H1 (cell line): ENCODE results near the gene TRIM67. TPM values are rescaled to one million over a fixed set of nuclear protein-coding genes. Genes with fewer than 3 reads are reported as not detected.

Source experiments
- CTCF ChIA-PET: fragments of 300-600 bp; sonication (Branson Sonifier 250); formaldehyde crosslinking; loops from one replicate; lab custom pipeline; 2021; ENCODE audit not compliant: partially characterized antibody; lab: Charles Lee
- POLR2A ChIA-PET: fragments of 300-600 bp; sonication (Branson Sonifier 250); formaldehyde crosslinking; loops from one replicate; lab custom pipeline; 2021; ENCODE audit warnings: inconsistent platforms; ENCODE audit not compliant: partially characterized antibody; lab: Charles Lee
- DNase-seq, 2 experiments: peaks; one replicate each; pipeline versions ENCODE4 v3.0.0 to v3.0.0-alpha.2; 2010 to 2022; ENCODE audit warnings: low spot score in 2 of 2, low read depth in 1 of 2, mixed read lengths in 1 of 2
- FAIRE-seq: peaks from 2 replicates; lab custom pipeline; 2011; peaks lifted over from hg19 to GRCh38; lab: Jason Lieb, UNC
- H2AFZ ChIP-seq: 2 replicates; pipeline ENCODE4 v1.8.1; 2012; ENCODE audit warnings: low read length, inconsistent platforms
- H2AK5ac ChIP-seq: 2 replicates; pipeline ENCODE4 v1.6.1; 2013; ENCODE audit warnings: low read depth, low read length
- H2BK120ac ChIP-seq: replicated peaks from 2 replicates; pipeline ENCODE3; 2013; ENCODE audit warnings: low read depth, low read length, inconsistent platforms
- H2BK12ac ChIP-seq: 2 replicates; pipeline ENCODE4 v1.6.1; 2013; ENCODE audit warnings: low read depth, low read length
- H2BK15ac ChIP-seq: 2 replicates; pipeline ENCODE4 v1.6.1; 2013; ENCODE audit warnings: low read length
- H2BK20ac ChIP-seq: 2 replicates; pipeline ENCODE4 v1.6.1; 2013; ENCODE audit warnings: low read length
- H2BK5ac ChIP-seq: 2 replicates; pipeline ENCODE4 v1.6.1; 2013; ENCODE audit warnings: low read depth, low read length
- H3K14ac ChIP-seq: 2 replicates; pipeline ENCODE4 v1.6.1; 2013; ENCODE audit warnings: inconsistent platforms; ENCODE audit not compliant: insufficient read length
- H3K18ac ChIP-seq: 2 replicates; pipeline ENCODE4 v1.6.1; 2013; ENCODE audit warnings: low read length; ENCODE audit errors: extremely low read depth
- H3K23ac ChIP-seq: 2 replicates; pipeline ENCODE4 v1.6.1; 2013; ENCODE audit warnings: inconsistent platforms; ENCODE audit not compliant: insufficient read length
- H3K23me2 ChIP-seq: 2 replicates; pipeline ENCODE4 v1.6.1; 2013; ENCODE audit warnings: low read depth, low read length
- H3K27ac ChIP-seq: 2 replicates; pipeline ENCODE4 v1.6.1; 2011; ENCODE audit warnings: low read depth, low read length, inconsistent platforms
- H3K27me3 ChIP-seq, 4 experiments: replicated peaks in 1 of 4; 1 replicate in 1 of 4; 2 replicates in 3 of 4; pipeline versions ENCODE4 v1.6.1 to v1.8.1; 2011 to 2013; ENCODE audit warnings: low read length in 3 of 4, mild to moderate bottlenecking in 3 of 4, inconsistent platforms in 2 of 4, mixed read lengths in 2 of 4, moderate library complexity in 1 of 4; ENCODE audit not compliant: control insufficient read depth in 3 of 4, insufficient read depth in 3 of 4; ENCODE audit errors: extremely low read depth in 1 of 4
- H3K36me3 ChIP-seq, 4 experiments: 2 replicates each; pipeline versions ENCODE4 v1.6.1 to v1.8.1; 2011 to 2013; ENCODE audit warnings: mild to moderate bottlenecking in 4 of 4, low read length in 3 of 4, moderate library complexity in 2 of 4, control low read depth in 1 of 4, inconsistent platforms in 1 of 4; ENCODE audit not compliant: insufficient read depth in 4 of 4, control insufficient read depth in 2 of 4
- H3K4ac ChIP-seq: replicated peaks from 2 replicates; pipeline ENCODE3; 2013; ENCODE audit warnings: low read length, low read depth, mixed read lengths, inconsistent platforms; ENCODE audit not compliant: insufficient read length
- H3K4me1 ChIP-seq, 4 experiments: replicated peaks in 1 of 4; 1 replicate in 1 of 4; 2 replicates in 3 of 4; pipeline versions ENCODE4 v1.6.1 to v1.8.1; 2011 to 2013; ENCODE audit warnings: low read length in 3 of 4, inconsistent platforms in 2 of 4, mixed read lengths in 1 of 4; ENCODE audit not compliant: insufficient read depth in 4 of 4, control insufficient read depth in 3 of 4
- H3K4me2 ChIP-seq, 2 experiments: 2 replicates each; pipeline versions ENCODE4 v1.6.1 to v1.8.1; 2011 to 2013; ENCODE audit warnings: low read depth in 2 of 2, low read length in 2 of 2, control low read depth in 1 of 2, inconsistent platforms in 1 of 2, mild to moderate bottlenecking in 1 of 2; ENCODE audit not compliant: insufficient read depth in 1 of 2
- H3K4me3 ChIP-seq, 4 experiments: fragments of 200-600, 300-600 bp in 1 of 4; sonication (generic), shearing (Covaris generic), sonication (Bioruptor Twin) in 1 of 4; 2 replicates each; pipeline versions ENCODE4 v1.5.1 to v1.8.1; 2011 to 2016; ENCODE audit warnings: low read length in 4 of 4, low read depth in 3 of 4, control low read depth in 2 of 4, inconsistent platforms in 2 of 4, mild to moderate bottlenecking in 2 of 4, mixed read lengths in 1 of 4, moderate library complexity in 1 of 4; ENCODE audit not compliant: insufficient read depth in 2 of 4; ENCODE audit errors: extremely low read depth in 1 of 4
- H3K56ac ChIP-seq: replicated peaks from 2 replicates; pipeline ENCODE3; 2013; ENCODE audit warnings: low read depth, mild to moderate bottlenecking, mixed read lengths, low read length, inconsistent platforms; ENCODE audit not compliant: insufficient read length
- H3K79me1 ChIP-seq: 2 replicates; pipeline ENCODE4 v1.6.1; 2013; ENCODE audit warnings: low read depth, low read length, control low read depth
- H3K79me2 ChIP-seq, 2 experiments: 2 replicates each; pipeline versions ENCODE4 v1.6.1 to v1.8.1; 2012 to 2013; ENCODE audit warnings: low read length in 2 of 2, mild to moderate bottlenecking in 2 of 2, inconsistent platforms in 1 of 2; ENCODE audit not compliant: insufficient read depth in 2 of 2, control insufficient read depth in 1 of 2
- H3K9ac ChIP-seq, 4 experiments: replicated peaks in 1 of 4; 1 replicate in 1 of 4; 2 replicates in 3 of 4; pipeline versions ENCODE4 v1.6.1 to v1.8.1; 2011 to 2013; ENCODE audit warnings: low read depth in 3 of 4, low read length in 3 of 4, control low read depth in 2 of 4, mild to moderate bottlenecking in 2 of 4, moderate library complexity in 2 of 4, inconsistent platforms in 1 of 4; ENCODE audit errors: extremely low read depth in 1 of 4
- H3K9me3 ChIP-seq, 2 experiments: 2 replicates each; pipeline versions ENCODE4 v1.6.1 to v1.8.1; 2012 to 2013; ENCODE audit warnings: mild to moderate bottlenecking in 2 of 2, moderate library complexity in 2 of 2, control low read depth in 1 of 2, inconsistent platforms in 1 of 2, low read depth in 1 of 2, low read length in 1 of 2, mixed read lengths in 1 of 2; ENCODE audit not compliant: insufficient read depth in 2 of 2
- H4K20me1 ChIP-seq, 2 experiments: replicated peaks in 1 of 2; 2 replicates each; pipeline versions ENCODE3 to v1.8.1; 2011 to 2013; ENCODE audit warnings: inconsistent platforms in 2 of 2, low read length in 2 of 2, mild to moderate bottlenecking in 1 of 2; ENCODE audit not compliant: insufficient read depth in 2 of 2, control insufficient read depth in 1 of 2
- H4K5ac ChIP-seq: 2 replicates; pipeline ENCODE4 v1.6.1; 2013; ENCODE audit warnings: low read length, low read depth, mixed read lengths, inconsistent platforms; ENCODE audit not compliant: insufficient read length
- H4K8ac ChIP-seq: 2 replicates; pipeline ENCODE4 v1.8.0; 2013; ENCODE audit warnings: mild to moderate bottlenecking, moderate library complexity, low read length, inconsistent platforms; ENCODE audit not compliant: insufficient read depth; ENCODE audit errors: extremely low read depth
- H4K91ac ChIP-seq: replicated peaks from 2 replicates; pipeline ENCODE3; 2013; ENCODE audit warnings: low read length, mixed read lengths, inconsistent platforms; ENCODE audit not compliant: insufficient read length
- BACH1 ChIP-seq: IDR thresholded peaks from 2 replicates; pipeline ENCODE4 v1.6.1; 2012; ENCODE audit warnings: low read length, improper control_type of control experiment
- CREB1 ChIP-seq: IDR thresholded peaks from 2 replicates; pipeline ENCODE4 v1.6.1; 2012; ENCODE audit warnings: inconsistent platforms
- GABPA ChIP-seq: IDR thresholded peaks from 2 replicates; pipeline ENCODE4 v1.6.1; 2011; ENCODE audit warnings: mild to moderate bottlenecking, low read length, moderate library complexity, borderline replicate concordance; ENCODE audit not compliant: insufficient read depth
- JUND ChIP-seq: IDR thresholded peaks from 2 replicates; pipeline ENCODE4 v1.6.1; 2011; ENCODE audit warnings: mild to moderate bottlenecking, improper control_type of control experiment, low read length
- KDM5A ChIP-seq: fragments of 200-600 bp; IDR thresholded peaks from 2 replicates; pipeline ENCODE4 v1.7.1; 2012; ENCODE audit warnings: mild to moderate bottlenecking, low read length, inconsistent platforms, mixed read lengths
- MAFK ChIP-seq: IDR thresholded peaks from 2 replicates; pipeline ENCODE4 v1.6.1; 2012; ENCODE audit warnings: low read depth, mild to moderate bottlenecking, improper control_type of control experiment, low read length
- PHF8 ChIP-seq: fragments of 200-600 bp; sonication (generic); conservative IDR thresholded peaks from 2 replicates; pipeline ENCODE4 v1.7.1; 2012; ENCODE audit warnings: low read depth, mild to moderate bottlenecking, inconsistent platforms, low read length, moderate library complexity
- RXRA ChIP-seq: IDR thresholded peaks from 2 replicates; pipeline ENCODE4 v1.6.1; 2011; ENCODE audit warnings: low read depth, mild to moderate bottlenecking, low read length, moderate library complexity; ENCODE audit not compliant: insufficient read depth
- SIN3A ChIP-seq, 2 experiments: IDR thresholded peaks in 1 of 2; conservative IDR thresholded peaks in 1 of 2; 2 replicates each; pipeline ENCODE4 v1.6.1; 2011 to 2012; ENCODE audit warnings: low read length in 2 of 2, improper control_type of control experiment in 1 of 2, low read depth in 1 of 2, mild to moderate bottlenecking in 1 of 2
- SP1 ChIP-seq: IDR thresholded peaks from 2 replicates; pipeline ENCODE4 v1.6.1; 2011; ENCODE audit warnings: low read depth, low read length
- SUZ12 ChIP-seq: fragments of 200-600 bp; sonication (generic); IDR thresholded peaks from 2 replicates; pipeline ENCODE4 v1.6.1; 2012; ENCODE audit warnings: mild to moderate bottlenecking, inconsistent platforms, low read length, moderate library complexity, mixed read lengths
- TAF7 ChIP-seq: optimal IDR thresholded peaks from 2 replicates; pipeline ENCODE3; 2011; ENCODE audit warnings: low read depth, mild to moderate bottlenecking, inconsistent platforms, low read length, moderate library complexity, borderline replicate concordance
- TBP ChIP-seq: IDR thresholded peaks from 2 replicates; pipeline ENCODE4 v1.6.1; 2011; ENCODE audit warnings: low read depth, low read length, improper control_type of control experiment
- TEAD4 ChIP-seq: IDR thresholded peaks from 2 replicates; pipeline ENCODE4 v1.6.1; 2012; ENCODE audit warnings: low read depth, low read length, inconsistent platforms, mixed read lengths
- ZNF274 ChIP-seq: IDR thresholded peaks from 2 replicates; pipeline ENCODE4 v1.7.0; 2012; ENCODE audit warnings: low read length, borderline replicate concordance; ENCODE audit errors: extremely low read depth
- WGBS, 2 experiments: shearing (Covaris generic) in 1 of 2; methylation state at CpG; one replicate each; pipeline versions ENCODE4 v1.1.6 to v1.1.7; 2013 to 2015; ENCODE audit warnings: low lambda C conversion rate in 2 of 2, mixed read lengths in 2 of 2, inconsistent platforms in 1 of 2, low coverage in 1 of 2, missing lambda C conversion rate in 1 of 2; ENCODE audit not compliant: insufficient replicate concordance in 2 of 2, insufficient coverage in 1 of 2, insufficient read length in 1 of 2; ENCODE audit errors: extremely low coverage in 1 of 2, missing lambda C conversion rate in 1 of 2; 5-methylcytosine and 5-hydroxymethylcytosine counted together
- polyA plus RNA-seq, 7 experiments: library from polyadenylated mRNA; depleted of rRNA in 3 of 7; stranded (reverse) in 5 of 7; unstranded in 2 of 7; fragments of >200 nt in 5 of 7; fragments of 200-250 nt in 2 of 7; gene quantifications; 1 replicate in 5 of 7; 2 replicates in 1 of 7; 4 replicates in 1 of 7; pipeline versions ENCODE4 v1.2.1 to v1.2.3, GENCODE V29; 2011 to 2013; ENCODE audit warnings: missing spikeins in 2 of 7, mixed read lengths in 2 of 7
- total RNA-seq: library from RNA; stranded (reverse); fragmentation: NEBNext Ultra II Directional; extraction: Animal tissue kit (Norgen Biotek cat#: 25700); gene quantifications from 2 replicates; pipeline ENCODE4 v1.2.1, GENCODE V29; 2021

Gene TRIM67
- total and polyA plus RNA-seq, 2 of the 8 experiments (the other 6 are each of a cell fraction or from before 2014, with no cell fraction given) = under 0.01 TPM; not detected in 1

- WGBS, 2 experiments = 92% methylated on average over 7 of the region's 7 CpGs; no CpG with 5 or more reads in 1 of the 2 experiments
- TF ChIP-seq SP1 (no peak), SIN3A (conservative IDR thresholded peaks at IDR 0.05 in 1 of 2, IDR thresholded peaks at IDR 0.05 in 1 of 2; ENCODE audit: low read depth in 1 of 2, low read length in 2 of 2) (no peak), GABPA (no peak), JUND (no peak), PHF8 (no peak), ZNF274 (no peak), SUZ12 (no peak), KDM5A (no peak), MAFK (no peak), TBP (no peak), RXRA (no peak), TEAD4 (no peak), TAF7 (no peak), BACH1 (no peak), CREB1 (no peak)
These were observed 38.0 kb downstream of the TRIM67 start for GRCh38 chr1:231199868-231200267.

More at GRCh38 chr1:231199868-231200267, 38.0 kb downstream of the TRIM67 start:
- CTCF ChIA-PET = interaction anchor here (1.2 to 1.4 kb wide), 3 partner anchors 11 to 402 kb away, joined by 4 to 5 read pairs (median 5); no protein-coding TSS in a partner anchor
- H3K4me3 ChIP-seq = no peak overlapping the region
- no peak overlapping the region for H3K56ac ChIP-seq
- H3K9ac ChIP-seq = no peak overlapping the region
- no peaks in the 10 kb centered on the region for H3K4me1 ChIP-seq
- H3K27ac ChIP-seq = no peak overlapping the region
- H4K8ac ChIP-seq = no peak overlapping the region
- DNase-seq (no peak), FAIRE-seq (no peak)
- no peak overlapping the region for H2AK5ac ChIP-seq
- no peaks in the 10 kb centered on the region; the same call in 1 of the 2 replicates for H3K23me2 ChIP-seq
- H4K91ac ChIP-seq = no peak overlapping the region
- H2BK120ac ChIP-seq = no peak overlapping the region
- peaks cover 0 to 2% of the 10 kb centered on the region in 2 experiments for H4K20me1 ChIP-seq
- POLR2A ChIA-PET = interaction anchor here (0.9 kb wide), 1 partner anchor 25 kb away, joined by 3 read pairs; no protein-coding TSS in a partner anchor
- H2AFZ ChIP-seq = no peak overlapping the region
- H2BK5ac ChIP-seq = no peak overlapping the region
- no peak overlapping the region for H3K23ac ChIP-seq
- H3K4ac ChIP-seq = no peak overlapping the region
- H3K4me2 ChIP-seq = no peak overlapping the region
- no peaks in the 10 kb centered on the region for H3K9me3 ChIP-seq
- no peak overlapping the region for H3K18ac ChIP-seq
- no peak overlapping the region for H2BK20ac ChIP-seq
- H3K79me2 ChIP-seq = no peaks in the 10 kb centered on the region
- H3K27me3 ChIP-seq = peaks cover 0 to 6% (median 3%) of the 10 kb centered on the region in 4 experiments; a peak in 4 of 7 replicates
- no peak overlapping the region for H2BK15ac ChIP-seq
- H3K36me3 ChIP-seq = no peaks in the 10 kb centered on the region
- no peaks in the 10 kb centered on the region for H3K79me1 ChIP-seq
- H3K14ac ChIP-seq = no peak overlapping the region
- no peak overlapping the region for H4K5ac ChIP-seq
- no peak overlapping the region for H2BK12ac ChIP-seq
